ENCODE data around the gene PARD3. TPM values are rescaled to one million over a fixed set of nuclear protein-coding genes. Genes with fewer than 3 reads are reported as not detected.

The PARD3 gene
- total RNA-seq, 2 donors from 2014 or later = 32.0 to 61.9 TPM

GRCh38 chr10:34369120-34369519 is 446.0 kb downstream of the PARD3 start:
- H3K27me3 ChIP-seq (replicated peaks; ENCODE audit: insufficient read depth) = no peaks in the 10 kb centered on the region
- no peak overlapping the region for H3K4me3 ChIP-seq
- no peak overlapping the region for H3K27ac ChIP-seq
- no peaks in the 10 kb centered on the region for H3K9me3 ChIP-seq
- TF ChIP-seq POLR2AphosphoS5 (IDR thresholded peaks at IDR 0.05) (no peak), CTCF (IDR thresholded peaks at IDR 0.05) (no peak), POLR2A (IDR thresholded peaks at IDR 0.05) (no peak)
- 70% methylated on average over 3 of the region's 3 CpGs for WGBS
- intact Hi-C loops (cut with DNase I) = no loop called here
- no peaks in the 10 kb centered on the region for H3K4me1 ChIP-seq (replicated peaks)
- no peaks in the 10 kb centered on the region for H3K36me3 ChIP-seq
- DNase-seq (ENCODE audit: low spot score) = no peak

- Histone ChIP-seq H3K4me1 (replicated peaks) (no peaks in the 10 kb centered on the region), H3K27ac (no peak overlapping the region), H3K27me3 (replicated peaks; ENCODE audit: insufficient read depth) (no peaks in the 10 kb centered on the region), H3K36me3 (no peaks in the 10 kb centered on the region), H3K9me3 (no peaks in the 10 kb centered on the region), H3K4me3 (no peak overlapping the region)
- intact Hi-C loops (cut with DNase I) = no loop called here
- no peak for TF ChIP-seq POLR2AphosphoS5 (IDR thresholded peaks at IDR 0.05)
- no peak for TF ChIP-seq CTCF (IDR thresholded peaks at IDR 0.05)
- no peak for TF ChIP-seq POLR2A (IDR thresholded peaks at IDR 0.05)
- no peak for DNase-seq (ENCODE audit: low spot score)
- 81% methylated on average over 5 of the region's 5 CpGs for WGBS
Measured at GRCh38 chr10:34364253-34365037, 450.7 kb downstream of the PARD3 start.

DNA sequence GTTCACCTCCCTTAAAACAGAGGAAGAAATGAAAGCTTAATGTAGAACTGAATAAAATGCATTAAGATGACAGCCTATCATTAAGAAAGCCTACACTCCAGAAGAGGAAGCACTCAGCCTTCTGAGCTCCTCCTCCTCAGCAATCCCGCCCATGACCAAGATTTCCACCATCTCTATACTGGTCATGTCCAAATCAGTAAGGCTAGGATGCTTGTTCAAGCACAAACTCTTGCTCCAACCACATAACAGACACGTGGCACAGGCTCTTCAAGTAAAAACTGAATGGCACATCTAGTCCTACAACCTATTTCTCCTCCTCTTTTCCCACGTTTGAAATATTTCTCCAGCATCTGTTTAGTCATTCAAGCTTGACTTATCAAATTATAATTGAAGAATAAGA is 454.1 kb downstream of the PARD3 start:
- WGBS = 91% methylated on average over 3 of the region's 3 CpGs

GRCh38 chr10:34359435-34359813 is 455.7 kb downstream of the PARD3 start:
- no peak for DNase-seq (ENCODE audit: low spot score)
- no peaks in the 10 kb centered on the region for H3K27me3 ChIP-seq (replicated peaks; ENCODE audit: insufficient read depth)
- no peak overlapping the region for H3K27ac ChIP-seq
- no peaks in the 10 kb centered on the region for H3K36me3 ChIP-seq
- H3K4me3 ChIP-seq = no peak overlapping the region
- no peaks in the 10 kb centered on the region for H3K4me1 ChIP-seq (replicated peaks)
- intact Hi-C loops (cut with DNase I) = no loop called here
- no peaks in the 10 kb centered on the region for H3K9me3 ChIP-seq
- TF ChIP-seq POLR2AphosphoS5 (IDR thresholded peaks at IDR 0.05) (no peak), CTCF (IDR thresholded peaks at IDR 0.05) (no peak), POLR2A (IDR thresholded peaks at IDR 0.05) (no peak)
- 95% methylated on average over 4 of the region's 4 CpGs for whole genome bisulfite sequencing

More for the DNA sequence above, 454.1 kb downstream of the PARD3 start:
- intact Hi-C loops (cut with DNase I) = no loop called here
- TF ChIP-seq POLR2AphosphoS5 (IDR thresholded peaks at IDR 0.05) (no peak), CTCF (IDR thresholded peaks at IDR 0.05) (no peak), POLR2A (IDR thresholded peaks at IDR 0.05) (no peak)
- no peak overlapping the region for H3K27ac ChIP-seq
- H3K4me1 ChIP-seq (replicated peaks) = no peaks in the 10 kb centered on the region
- H3K9me3 ChIP-seq = no peaks in the 10 kb centered on the region
- H3K27me3 ChIP-seq (replicated peaks; ENCODE audit: insufficient read depth) = no peaks in the 10 kb centered on the region
- H3K4me3 ChIP-seq = no peak overlapping the region
- no peak for DNase-seq (ENCODE audit: low spot score)
- no peaks in the 10 kb centered on the region for H3K36me3 ChIP-seq
